ENCODE data around the gene CCDC172. TPM values are rescaled to one million over a fixed set of nuclear protein-coding genes. Genes with fewer than 3 reads are reported as not detected.

CCDC172 gene
- total RNA-seq, 5 donors from 2014 or later (not counting 1 experiment from before 2014, with no cell fraction given): not detected

Other genes with a start within 250 kb of the CCDC172 start
- gene GFRA1, start 51.2 kb upstream of the CCDC172 start, total RNA-seq: under 1 TPM in 3 of 5 donors, not detected in 2; 0.03 to 0.25 (median 0.20) TPM
- gene PNLIPRP3, start 103.4 kb downstream of the CCDC172 start, total RNA-seq: not detected
- gene PNLIP, start 221.5 kb downstream of the CCDC172 start, total RNA-seq: 1 to 10 TPM in 3 of 5 donors, not detected in 2; 2.3 to 3.1 (median 2.6) TPM